HCT116 (cell line): ENCODE results near the gene STK32B. TPM values are rescaled to one million over a fixed set of nuclear protein-coding genes. Genes with fewer than 3 reads are reported as not detected.

Source experiments
- ATAC-seq: fragments of 200-7000 bp; cut with Tn5 transposase; 2 replicates; pipeline ENCODE4 v1.9.1; 2020; ENCODE audit warnings: mild to moderate bottlenecking, moderate library complexity
- BruUV-seq: library from RNA; stranded (reverse); fragments of 400-500 nt; replicated peaks from 2 replicates; lab custom pipeline; 2021; lab: Mats Ljungman, UMichigan
- CTCF ChIA-PET: fragments of 300-600 bp; sonication (Branson Sonifier 250); formaldehyde crosslinking; loops from one replicate; lab custom pipeline; 2021; ENCODE audit warnings: antibody characterized with exemption; lab: Charles Lee
- POLR2A ChIA-PET: fragments of 300-600, 350-600 bp; sonication (Branson Sonifier 250); formaldehyde crosslinking; loops from one replicate; lab custom pipeline; 2021; ENCODE audit warnings: antibody characterized with exemption; lab: Charles Lee
- RAD21 ChIA-PET, 2 experiments: fragments of 300-600 bp; sonication (Branson Sonifier 250); formaldehyde crosslinking; loops; one replicate each; lab custom pipeline; 2023; ENCODE audit warnings: low total read pairs in 2 of 2; ENCODE audit not compliant: uncharacterized antibody in 2 of 2, unreplicated experiment in 2 of 2, low non-redundant PET in 1 of 2; lab: Charles Lee
- DNase-seq: peaks from one replicate; pipeline ENCODE4 v3.0.0-alpha.2; 2010; ENCODE audit warnings: low read depth, low spot score
- H2AFZ ChIP-seq: fragments of 200-600 bp; shearing (Covaris generic), sonication (generic); 2 replicates; pipeline ENCODE4 v1.6.1; 2017; ENCODE audit warnings: low read depth, mixed run types, mixed read lengths, antibody characterized with exemption, low read length; ENCODE audit not compliant: poor library complexity, severe bottlenecking
- H3K27ac ChIP-seq: 2 replicates; pipeline ENCODE4 v1.5.1; 2012; ENCODE audit warnings: low read depth, low read length
- H3K27me3 ChIP-seq: fragments of 200-600 bp; sonication (generic); 2 replicates; pipeline ENCODE4 v1.6.1; 2016; ENCODE audit warnings: mixed run types, low read length, mixed read lengths; ENCODE audit not compliant: insufficient read depth
- H3K36me3 ChIP-seq, 2 experiments: fragments of 200-500 bp in 1 of 2; fragments of 200-600 bp in 1 of 2; sonication (Bioruptor generic) in 1 of 2; sonication (generic) in 1 of 2; 2 replicates each; pipeline versions ENCODE4 v1.5.1 to v1.6.1; 2014 to 2016; ENCODE audit warnings: low read length in 2 of 2, inconsistent platforms in 1 of 2, mixed read lengths in 1 of 2, mixed run types in 1 of 2; ENCODE audit not compliant: insufficient read depth in 2 of 2, control insufficient read depth in 1 of 2
- H3K4me1 ChIP-seq, 2 experiments: fragments of 200-600 bp in 1 of 2; sonication (generic) in 1 of 2; 2 replicates each; pipeline versions ENCODE4 v1.5.1 to v1.6.1; 2012 to 2017; ENCODE audit warnings: low read length in 2 of 2, inconsistent platforms in 1 of 2, mild to moderate bottlenecking in 1 of 2, mixed read lengths in 1 of 2, mixed run types in 1 of 2, moderate library complexity in 1 of 2; ENCODE audit not compliant: insufficient read depth in 2 of 2, control insufficient read depth in 1 of 2
- H3K4me2 ChIP-seq: fragments of 200-600 bp; sonication (generic); 2 replicates; pipeline ENCODE4 v1.6.1; 2017; ENCODE audit warnings: mixed run types, low read length, mixed read lengths
- H3K4me3 ChIP-seq, 2 experiments: fragments of 200-600 bp in 1 of 2; sonication (generic) in 1 of 2; replicated peaks in 1 of 2; 2 replicates each; pipeline ENCODE4 v1.5.1; 2011 to 2016; ENCODE audit warnings: low read length in 2 of 2, control low read depth in 1 of 2, low read depth in 1 of 2, mild to moderate bottlenecking in 1 of 2, mixed read lengths in 1 of 2, mixed run types in 1 of 2
- H3K79me2 ChIP-seq: fragments of 200-600 bp; sonication (generic); 2 replicates; pipeline ENCODE4 v1.6.1; 2017; ENCODE audit warnings: mild to moderate bottlenecking, mixed run types, low read length, moderate library complexity, mixed read lengths; ENCODE audit not compliant: insufficient read depth
- H3K9ac ChIP-seq: fragments of 200-600 bp; sonication (generic); 2 replicates; pipeline ENCODE4 v1.6.1; 2016; ENCODE audit warnings: low read length, mixed read lengths
- H3K9me2 ChIP-seq: fragments of 200-600 bp; sonication (generic), shearing (Covaris generic); 2 replicates; pipeline ENCODE4 v1.6.1; 2017; ENCODE audit warnings: mixed run types, mild to moderate bottlenecking, moderate library complexity; ENCODE audit not compliant: insufficient read depth
- H3K9me3 ChIP-seq, 2 experiments: fragments of 200-500 bp in 1 of 2; fragments of 200-600 bp in 1 of 2; sonication (Bioruptor generic) in 1 of 2; sonication (generic) in 1 of 2; 2 replicates each; pipeline ENCODE4 v1.6.1; 2014 to 2017; ENCODE audit warnings: low read length in 2 of 2, mixed read lengths in 2 of 2, inconsistent platforms in 1 of 2, low read depth in 1 of 2, mild to moderate bottlenecking in 1 of 2, mixed run types in 1 of 2, moderate library complexity in 1 of 2; ENCODE audit not compliant: control insufficient read depth in 1 of 2, insufficient read depth in 1 of 2
- H4K20me1 ChIP-seq: fragments of 200-600 bp; sonication (generic), shearing (Covaris generic); 2 replicates; pipeline ENCODE4 v1.6.1; 2017; ENCODE audit warnings: mixed run types, mild to moderate bottlenecking, moderate library complexity; ENCODE audit not compliant: insufficient read depth
- ATF3 ChIP-seq: IDR thresholded peaks from 2 replicates; pipeline ENCODE4 v1.6.1; 2012
- CEBPB ChIP-seq: IDR thresholded peaks from 2 replicates; pipeline ENCODE4 v1.6.1; 2012; ENCODE audit warnings: low read depth
- EGR1 ChIP-seq: IDR thresholded peaks from 2 replicates; pipeline ENCODE4 v1.6.1; 2012; ENCODE audit warnings: low read depth
- ELF1 ChIP-seq: IDR thresholded peaks from 2 replicates; pipeline ENCODE4 v1.6.1; 2012; ENCODE audit warnings: low read depth, borderline replicate concordance
- EZH2 ChIP-seq: fragments of 200-600 bp; sonication (generic); IDR thresholded peaks from 2 replicates; pipeline ENCODE4 v1.6.1; 2017; ENCODE audit warnings: antibody characterized with exemption, mixed run types
- FOSL1 ChIP-seq: IDR thresholded peaks from 2 replicates; pipeline ENCODE4 v1.6.1; 2012; ENCODE audit warnings: low read depth
- JUND ChIP-seq: IDR thresholded peaks from 2 replicates; pipeline ENCODE4 v1.6.1; 2012
- POLR2A ChIP-seq: IDR thresholded peaks from 2 replicates; pipeline ENCODE4 v1.7.0; 2011; ENCODE audit warnings: borderline replicate concordance; ENCODE audit not compliant: insufficient read depth, insufficient read length; ENCODE audit errors: extremely low read depth
- POLR2AphosphoS5 ChIP-seq: IDR thresholded peaks from 2 replicates; pipeline ENCODE4 v1.6.1; 2011; ENCODE audit warnings: mild to moderate bottlenecking, low read depth, low read length, moderate library complexity
- RAD21 ChIP-seq: IDR thresholded peaks from 2 replicates; pipeline ENCODE4 v1.6.1; 2012; ENCODE audit warnings: low read depth, mild to moderate bottlenecking
- REST ChIP-seq: IDR thresholded peaks from 2 replicates; pipeline ENCODE4 v1.6.1; 2012; ENCODE audit warnings: low read depth
- SP1 ChIP-seq: IDR thresholded peaks from 2 replicates; pipeline ENCODE4 v1.6.1; 2012; ENCODE audit warnings: low read depth
- SRF ChIP-seq: IDR thresholded peaks from 2 replicates; pipeline ENCODE4 v1.6.1; 2012; ENCODE audit warnings: low read depth
- TCF7L2 ChIP-seq: IDR thresholded peaks from 2 replicates; pipeline ENCODE4 v1.7.0; 2011; ENCODE audit warnings: borderline replicate concordance, inconsistent platforms; ENCODE audit not compliant: insufficient read depth, insufficient read length; ENCODE audit errors: extremely low read depth
- YY1 ChIP-seq: IDR thresholded peaks from 2 replicates; pipeline ENCODE4 v1.6.1; 2011; ENCODE audit warnings: low read length, low read depth, moderate library complexity, mild to moderate bottlenecking; ENCODE audit not compliant: insufficient replicate concordance; ENCODE audit errors: extremely low read depth
- ZFX ChIP-seq: fragments of 450-650 bp; IDR thresholded peaks from 2 replicates; pipeline ENCODE4 v1.6.1; 2017
- ZNF274 ChIP-seq: fragments of 200-500 bp; sonication (Bioruptor generic); IDR thresholded peaks from 2 replicates; pipeline ENCODE4 v1.6.1; 2014; ENCODE audit warnings: mild to moderate bottlenecking, low read depth, low read length, inconsistent platforms
- intact Hi-C: fragments of 100-400 bp; cut with micrococcal nuclease; formaldehyde crosslinking; loops from 2 replicates; pipeline ENCODE4 v1.10.0; 2022
- total RNA-seq: library from RNA; stranded (reverse); gene quantifications from one replicate; pipeline ENCODE4 v1.2.1, GENCODE V29; 2021; ENCODE audit not compliant: unreplicated experiment
- TF ChIP-seq, protein P1 (sequence below): IDR thresholded peaks from 2 replicates; pipeline ENCODE4 v1.6.1; 2012
- TF ChIP-seq, protein P2 (sequence below), 3 experiments: fragments of 200-600 bp in 1 of 3; sonication (generic) in 1 of 3; IDR thresholded peaks in 2 of 3; conservative IDR thresholded peaks in 1 of 3; 2 replicates each; pipeline ENCODE4 v1.5.1; 2012 to 2017; ENCODE audit warnings: low read depth in 2 of 3, low read length in 2 of 3, antibody characterized with exemption in 1 of 3, borderline replicate concordance in 1 of 3, control low read depth in 1 of 3, mild to moderate bottlenecking in 1 of 3, mixed read lengths in 1 of 3, mixed run types in 1 of 3, moderate library complexity in 1 of 3; ENCODE audit not compliant: insufficient read depth in 1 of 3

Gene STK32B
- total RNA-seq, 1 experiment from 2014 or later, result not detected

GRCh38 chr4:5120067-5120466, 68.8 kb downstream of the STK32B start:
- Histone ChIP-seq H3K4me3 (no peak overlapping the region), H3K27me3 (peaks cover 54% of the 10 kb centered on the region), H3K9me3 (no peaks in the 10 kb centered on the region), H2AFZ (no peak overlapping the region), H3K4me2 (no peak overlapping the region), H3K4me1 (no peaks in the 10 kb centered on the region), H3K9me2 (no peaks in the 10 kb centered on the region), H3K9ac (no peak overlapping the region), H3K27ac (no peak overlapping the region), H3K79me2 (no peaks in the 10 kb centered on the region), H4K20me1 (no peaks in the 10 kb centered on the region; the same call in 1 of the 2 replicates), H3K36me3 (no peaks in the 10 kb centered on the region)
- intact Hi-C loops, result no loop called here
- DNase-seq, result no peak
- TF ChIP-seq, protein P1, sequence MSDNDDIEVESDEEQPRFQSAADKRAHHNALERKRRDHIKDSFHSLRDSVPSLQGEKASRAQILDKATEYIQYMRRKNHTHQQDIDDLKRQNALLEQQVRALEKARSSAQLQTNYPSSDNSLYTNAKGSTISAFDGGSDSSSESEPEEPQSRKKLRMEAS, result no peak
- TF ChIP-seq SRF (no peak), ELF1 (no peak), SP1 (no peak), FOSL1 (no peak), EGR1 (no peak), ZFX (no peak), ATF3 (no peak), POLR2AphosphoS5 (no peak), TCF7L2 (no peak), CEBPB (no peak), JUND (no peak), ZNF274 (no peak), RAD21 (no peak), REST (no peak), POLR2A (no peak), EZH2 (no peak), YY1 (no peak)
- TF ChIP-seq, protein P2, sequence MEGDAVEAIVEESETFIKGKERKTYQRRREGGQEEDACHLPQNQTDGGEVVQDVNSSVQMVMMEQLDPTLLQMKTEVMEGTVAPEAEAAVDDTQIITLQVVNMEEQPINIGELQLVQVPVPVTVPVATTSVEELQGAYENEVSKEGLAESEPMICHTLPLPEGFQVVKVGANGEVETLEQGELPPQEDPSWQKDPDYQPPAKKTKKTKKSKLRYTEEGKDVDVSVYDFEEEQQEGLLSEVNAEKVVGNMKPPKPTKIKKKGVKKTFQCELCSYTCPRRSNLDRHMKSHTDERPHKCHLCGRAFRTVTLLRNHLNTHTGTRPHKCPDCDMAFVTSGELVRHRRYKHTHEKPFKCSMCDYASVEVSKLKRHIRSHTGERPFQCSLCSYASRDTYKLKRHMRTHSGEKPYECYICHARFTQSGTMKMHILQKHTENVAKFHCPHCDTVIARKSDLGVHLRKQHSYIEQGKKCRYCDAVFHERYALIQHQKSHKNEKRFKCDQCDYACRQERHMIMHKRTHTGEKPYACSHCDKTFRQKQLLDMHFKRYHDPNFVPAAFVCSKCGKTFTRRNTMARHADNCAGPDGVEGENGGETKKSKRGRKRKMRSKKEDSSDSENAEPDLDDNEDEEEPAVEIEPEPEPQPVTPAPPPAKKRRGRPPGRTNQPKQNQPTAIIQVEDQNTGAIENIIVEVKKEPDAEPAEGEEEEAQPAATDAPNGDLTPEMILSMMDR (IDR thresholded peaks at IDR 0.05 in 2 of 3, conservative IDR thresholded peaks at IDR 0.05 in 1 of 3; ENCODE audit: borderline replicate concordance in 1 of 3, insufficient read depth in 1 of 3, low read depth in 2 of 3, low read length in 2 of 3), result no peak
- ChIA-PET RAD21 (no interaction called here), CTCF (no interaction called here), POLR2A (no interaction called here)
- BruUV-seq, result no TSS peak
- ATAC-seq, result no peak
